GM19025 (cell line): ENCODE data around the gene FMNL2.

ENCODE experiments used
- ATAC-seq: cut with Tn5 transposase; IDR thresholded peaks from one replicate; pipeline ENCODE4 v1.9.1; 2021; ENCODE audit warnings: mild to moderate bottlenecking, low read depth, moderate library complexity; ENCODE audit not compliant: unreplicated experiment

Gene FMNL2

DNA sequence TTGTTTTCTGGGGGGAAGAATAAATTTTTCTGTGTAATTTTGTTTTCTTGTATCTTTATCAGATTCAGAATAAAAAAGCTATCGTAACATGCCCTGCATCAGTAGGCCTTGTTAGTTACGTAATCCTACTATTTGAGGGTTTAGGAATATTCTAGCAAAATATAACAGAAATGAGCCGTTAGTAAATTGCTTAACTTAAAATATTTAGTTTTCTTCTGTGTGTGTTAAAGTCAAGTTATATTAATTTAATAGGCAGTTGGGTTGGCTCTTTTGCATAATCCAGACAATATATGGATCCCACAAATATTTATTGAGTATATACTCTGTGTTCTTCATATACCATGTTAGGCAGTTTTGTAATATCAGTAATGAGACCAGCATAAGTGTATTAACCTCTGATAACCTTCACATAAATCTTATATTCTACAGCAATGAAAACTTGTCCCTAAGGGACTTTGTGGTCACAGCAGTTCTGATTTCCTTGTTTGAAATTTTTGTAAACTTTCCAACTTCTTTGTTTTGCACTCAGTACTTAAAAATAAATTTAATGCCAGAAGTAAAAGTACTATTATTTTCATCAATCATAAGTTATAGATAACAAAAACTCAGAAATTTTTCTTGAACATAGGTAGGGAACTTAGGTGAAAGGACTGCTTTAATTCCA, 151.9 kb downstream of the FMNL2 start:
- no peak for ATAC-seq

DNA sequence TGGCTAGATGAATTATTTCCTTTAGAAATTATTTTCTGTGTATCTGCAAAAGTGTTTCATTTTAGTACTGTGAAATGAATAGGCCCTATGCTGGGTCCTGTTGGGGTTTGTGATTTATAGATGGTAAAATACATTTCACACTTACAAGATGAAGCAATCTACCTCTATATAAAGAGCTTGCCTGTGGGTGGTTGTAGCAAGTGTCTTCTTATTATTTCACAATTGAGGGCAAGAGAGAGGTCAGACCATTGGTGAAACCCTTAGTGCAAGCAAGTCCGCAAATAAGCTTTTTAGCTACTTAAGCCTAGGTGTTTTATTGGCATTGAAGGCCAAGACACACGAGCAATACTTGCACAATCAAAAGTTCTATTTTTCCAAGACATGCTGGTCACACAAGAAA, 153.1 kb downstream of the FMNL2 start:
- ATAC-seq: no peak

DNA sequence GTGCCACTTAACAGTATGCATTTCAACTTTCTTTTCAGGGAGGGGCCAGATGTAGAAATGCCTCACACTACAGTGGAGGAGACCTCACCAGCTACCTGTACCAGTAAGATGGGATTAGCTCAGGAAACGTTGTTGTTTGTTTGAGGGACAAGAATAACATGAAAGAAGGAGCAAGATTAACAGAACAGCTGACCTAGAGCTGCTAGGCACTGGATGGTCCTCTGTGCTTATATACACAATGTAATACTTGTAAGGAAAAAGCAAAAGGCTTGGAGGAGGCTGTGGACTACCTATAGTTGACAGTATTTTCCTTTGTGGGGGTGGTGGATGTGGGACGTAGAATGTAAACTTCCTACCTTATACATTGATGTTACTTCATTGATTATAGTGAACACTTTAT, 154.4 kb downstream of the FMNL2 start:
- no peak for ATAC-seq

DNA sequence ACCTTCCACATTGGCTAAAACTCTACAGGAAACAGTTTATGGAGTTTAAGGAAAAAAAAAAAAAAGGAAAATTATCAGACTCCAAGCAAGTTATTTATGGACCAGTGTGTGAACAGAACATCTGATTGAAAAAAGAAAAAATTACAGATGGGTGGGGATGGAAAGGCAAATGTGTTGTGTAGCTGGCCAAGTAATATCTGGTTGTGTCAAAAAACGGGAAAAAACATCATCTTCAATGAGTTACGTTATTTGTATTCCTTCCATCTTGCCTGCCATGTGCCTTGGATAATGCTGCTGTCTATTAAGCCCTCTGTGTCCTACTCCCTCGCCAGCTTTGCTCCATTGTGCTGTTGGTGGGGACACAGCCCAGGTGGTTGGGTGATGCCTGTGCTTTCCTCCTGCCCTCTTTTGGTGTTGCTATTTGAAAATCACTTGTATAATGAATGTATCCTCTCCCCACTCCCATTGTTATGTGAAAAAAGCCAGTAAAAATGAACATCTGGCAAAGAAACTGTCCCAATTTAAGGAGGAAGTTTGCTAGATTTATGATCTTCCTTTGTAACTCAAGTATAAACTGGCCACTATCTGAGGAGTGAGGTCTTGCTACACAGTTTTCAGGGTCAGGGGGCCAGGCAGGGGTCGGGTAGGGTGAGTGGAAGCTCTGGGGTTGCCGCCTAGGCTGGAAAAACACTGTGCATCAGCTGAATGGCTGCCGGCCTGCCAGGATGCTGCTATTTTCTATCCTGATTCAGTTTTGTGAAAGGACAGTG, 155.9 kb downstream of the FMNL2 start:
- no peak for ATAC-seq

DNA sequence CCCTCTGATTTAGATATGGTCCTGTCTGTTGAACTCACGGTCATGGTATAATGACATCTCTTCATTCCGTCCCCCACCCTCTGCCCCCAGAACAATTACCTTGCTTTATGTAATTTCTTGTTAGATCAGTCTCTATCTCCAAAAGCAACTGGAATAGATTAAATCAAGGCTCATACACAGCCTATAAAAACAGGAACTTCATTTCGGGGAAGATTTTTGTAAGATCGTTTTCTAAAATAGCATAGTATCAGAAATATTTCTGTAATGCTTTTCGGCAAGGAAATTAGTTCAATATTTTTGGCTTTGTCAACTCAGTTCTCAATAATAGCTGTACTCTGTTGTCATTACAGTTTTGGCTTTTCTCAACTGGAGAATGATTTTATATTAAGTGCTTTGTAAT, 157.2 kb downstream of the FMNL2 start:
- ATAC-seq: no peak

DNA sequence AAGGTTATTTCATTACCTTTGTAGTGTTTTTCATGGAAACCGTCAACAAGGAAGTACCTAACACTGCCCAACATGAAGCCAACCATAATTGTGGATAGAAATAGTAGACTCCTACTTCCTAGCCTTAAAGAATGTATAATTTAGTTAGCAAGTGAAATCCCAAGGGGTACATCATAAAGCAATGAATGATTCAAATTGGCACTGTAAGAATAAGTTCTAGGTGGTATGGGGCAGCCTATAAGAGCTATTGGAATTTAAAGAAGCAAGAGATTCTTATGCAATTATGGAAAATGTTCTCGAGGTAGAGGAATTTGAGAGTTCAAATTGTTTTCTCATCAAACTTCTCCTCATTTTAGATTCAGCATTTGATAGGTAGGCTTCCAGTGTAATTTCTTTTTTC, 157.9 kb downstream of the FMNL2 start:
- no peak for ATAC-seq

DNA sequence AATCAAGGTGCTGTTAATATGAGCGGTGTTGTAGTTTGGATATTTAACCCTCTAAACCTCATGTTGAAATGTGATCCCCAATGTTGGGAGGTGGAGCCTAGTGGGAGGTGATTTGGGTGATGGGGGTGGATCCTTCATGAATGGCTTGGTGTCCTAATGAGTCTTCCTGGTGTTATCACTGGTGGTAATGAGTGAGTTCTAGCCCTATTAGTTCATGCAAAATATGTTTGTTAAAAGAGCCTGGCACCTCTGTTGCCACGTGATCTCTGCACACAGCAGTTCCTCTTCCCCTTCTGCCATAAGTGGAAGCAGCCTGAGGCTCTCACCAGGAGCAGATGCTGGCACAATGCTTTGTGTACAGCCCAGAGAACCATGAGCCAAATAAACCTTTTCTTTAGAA, 158.4 kb downstream of the FMNL2 start:
- no peak for ATAC-seq

DNA sequence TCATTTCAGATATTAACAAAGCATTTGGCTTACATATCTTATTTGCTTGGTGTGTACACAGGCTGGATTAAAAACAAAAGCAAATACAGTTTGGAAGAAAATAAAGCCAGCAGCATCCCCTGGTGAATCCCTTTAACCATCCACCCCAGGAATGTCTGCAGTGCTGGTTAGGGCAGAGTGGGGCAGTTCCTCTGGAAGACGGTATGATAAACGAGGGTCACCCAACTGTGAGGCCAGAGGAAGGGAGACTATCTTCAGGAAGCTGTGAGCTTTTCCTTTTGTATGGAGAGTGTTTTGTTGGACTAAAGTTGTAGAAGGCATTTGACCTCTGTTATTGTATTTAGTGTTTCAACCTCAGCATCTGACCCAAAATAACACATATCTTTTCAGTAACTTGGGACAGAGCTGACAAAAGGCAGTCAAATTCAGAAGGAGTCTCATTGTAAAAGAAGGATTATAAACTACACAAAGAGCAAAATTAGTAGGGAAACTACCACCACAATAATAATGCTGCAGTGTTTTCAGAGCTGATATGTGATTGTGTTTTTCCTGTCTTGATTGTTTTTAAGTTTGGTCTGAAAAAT, 159.1 kb downstream of the FMNL2 start:
- ATAC-seq: no peak

DNA sequence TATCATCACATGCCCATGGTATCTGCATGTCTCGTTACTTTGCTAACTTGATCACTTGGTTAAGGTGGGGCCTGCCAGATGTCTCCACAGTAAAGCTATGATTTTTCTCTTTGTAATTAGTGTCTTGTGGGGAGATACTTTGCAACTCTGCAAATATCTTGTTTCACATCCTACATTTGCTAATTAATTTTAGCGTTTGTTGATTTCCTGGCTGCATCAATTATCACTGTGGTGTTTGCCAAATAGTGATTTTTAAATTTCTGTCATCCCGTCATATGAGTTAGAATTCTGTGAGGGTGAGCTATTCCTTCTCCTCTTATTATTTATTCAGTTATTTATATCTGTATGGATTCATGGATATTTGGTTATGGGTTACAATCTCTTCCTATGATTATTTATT, 161.4 kb downstream of the FMNL2 start:
- ATAC-seq: no peak

DNA sequence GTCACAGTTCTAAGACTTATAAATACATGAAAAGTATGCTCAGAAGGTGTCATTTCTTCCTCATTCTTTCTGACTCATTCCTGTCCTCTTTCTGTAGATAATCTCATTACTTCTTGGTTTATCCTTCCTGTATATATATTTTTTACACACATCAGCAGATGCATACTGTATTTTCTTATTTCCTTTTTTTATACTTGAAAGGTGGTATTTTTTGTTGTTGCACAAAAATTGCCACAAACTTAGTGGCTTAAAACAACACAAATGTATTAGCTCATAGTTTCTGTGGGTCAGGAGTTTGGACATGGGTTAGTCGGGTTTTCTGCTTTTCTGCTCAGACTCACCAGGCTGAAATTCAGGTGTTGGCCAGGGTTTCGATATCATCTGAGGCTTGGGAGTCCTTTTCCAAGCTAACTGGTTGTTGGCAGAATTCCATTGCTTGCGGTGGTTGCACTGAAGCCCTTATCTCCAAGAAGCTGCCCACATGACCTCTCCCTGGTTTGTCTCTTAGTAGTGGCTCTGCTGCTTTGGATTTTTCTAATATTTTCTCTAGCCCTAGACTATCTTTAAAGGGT, 162.6 kb downstream of the FMNL2 start:
- ATAC-seq: no peak

DNA sequence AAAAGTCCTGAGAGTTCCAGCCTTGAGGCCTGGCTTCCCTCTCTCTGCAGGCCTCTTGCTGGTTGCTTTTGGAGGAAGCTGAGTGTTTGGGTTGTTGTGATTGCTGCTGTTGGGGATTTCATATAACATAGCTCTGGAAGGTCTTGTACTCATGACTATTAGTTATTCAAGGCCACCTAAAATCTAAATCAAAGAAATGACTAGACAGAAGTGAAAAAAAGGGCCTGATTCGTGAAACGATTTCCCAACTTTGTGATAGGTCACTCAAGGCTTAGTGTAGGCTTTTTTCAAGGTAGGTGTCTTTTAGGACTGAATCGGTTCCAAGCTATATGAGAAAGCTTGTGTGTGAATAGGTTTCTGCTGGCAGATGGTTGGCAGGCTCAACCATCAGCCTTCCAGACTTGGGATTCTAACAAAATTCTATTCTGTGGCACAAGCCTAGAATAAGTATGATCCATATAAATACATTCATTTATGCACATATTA, 164.4 kb downstream of the FMNL2 start:
- ATAC-seq: no peak

DNA sequence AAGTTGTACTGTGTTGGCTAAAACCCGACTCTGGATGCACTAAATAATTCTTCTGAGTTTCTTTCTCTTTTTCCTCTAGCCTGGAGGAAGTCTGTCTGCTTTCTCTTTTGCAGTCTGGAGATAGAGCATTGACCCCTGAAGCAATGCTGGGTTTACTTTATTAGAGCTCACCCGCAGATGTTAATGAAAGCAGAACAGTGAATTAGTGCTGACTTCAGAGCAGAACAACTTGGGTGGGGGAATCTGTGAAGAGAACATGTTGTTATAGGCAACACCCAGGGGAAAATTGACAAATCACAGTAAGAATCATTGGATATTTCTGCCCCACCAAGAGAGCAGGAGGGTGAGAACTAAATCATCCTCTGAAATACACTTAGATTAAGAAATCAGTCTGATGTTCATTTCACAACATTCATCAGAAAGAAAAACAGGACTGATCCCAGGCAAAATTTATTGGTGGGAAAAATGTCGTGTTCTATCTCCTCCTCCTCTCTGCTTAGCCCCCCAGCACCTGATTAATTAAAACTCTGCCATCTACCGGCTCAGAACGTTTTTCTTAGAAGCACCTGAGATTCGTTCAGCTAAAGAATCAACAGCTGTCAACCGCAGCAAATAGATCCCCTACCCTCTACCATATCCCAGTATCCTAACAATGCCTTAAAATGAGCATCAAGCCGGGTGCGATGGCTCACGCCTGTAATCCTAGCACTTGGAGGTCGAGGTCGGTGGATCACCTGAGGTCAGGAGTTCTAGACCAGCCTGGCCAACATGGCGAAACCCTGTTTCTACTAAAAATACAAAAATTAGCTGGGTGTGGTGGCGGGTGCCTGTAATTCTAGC, 165.1 kb downstream of the FMNL2 start:
- no peak for ATAC-seq

DNA sequence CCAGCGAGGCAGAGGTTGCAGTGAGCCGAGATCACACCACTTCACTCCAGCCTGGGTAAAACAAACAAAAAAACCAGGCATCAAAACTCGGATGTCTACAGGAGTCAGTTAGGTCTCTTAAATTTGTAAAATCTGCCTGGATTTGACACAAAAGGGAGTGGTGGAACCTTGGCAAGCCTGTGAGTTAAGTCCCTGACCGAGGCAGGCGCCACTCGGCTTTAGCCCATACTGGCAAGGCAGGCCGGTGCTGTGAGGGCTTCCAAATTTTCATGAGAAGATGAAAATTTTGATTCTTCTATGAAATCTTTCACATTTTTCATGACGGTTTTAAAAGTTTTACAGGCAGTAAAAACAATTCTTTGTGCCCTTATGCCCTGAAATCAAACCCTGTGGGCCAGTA, 165.8 kb downstream of the FMNL2 start:
- ATAC-seq: no peak

DNA sequence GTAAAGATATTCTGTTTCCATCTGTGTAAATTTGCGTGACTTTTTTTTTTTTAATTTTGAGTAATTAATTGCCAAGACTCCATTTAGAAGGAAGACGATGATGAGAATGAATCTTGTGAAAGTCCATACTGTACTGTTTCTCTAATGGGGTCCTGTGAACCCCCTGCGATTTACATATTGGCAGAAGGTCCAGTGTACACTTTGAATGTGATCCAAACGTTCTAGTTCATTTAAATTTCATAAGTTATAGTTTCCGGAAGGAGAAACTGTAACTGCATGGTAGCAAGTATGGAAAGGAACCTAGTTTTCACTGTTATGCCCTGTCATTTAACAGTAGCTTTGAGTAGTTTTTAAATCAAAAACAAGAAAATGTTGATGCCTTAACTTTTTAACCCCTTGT, 166.7 kb downstream of the FMNL2 start:
- no peak for ATAC-seq

DNA sequence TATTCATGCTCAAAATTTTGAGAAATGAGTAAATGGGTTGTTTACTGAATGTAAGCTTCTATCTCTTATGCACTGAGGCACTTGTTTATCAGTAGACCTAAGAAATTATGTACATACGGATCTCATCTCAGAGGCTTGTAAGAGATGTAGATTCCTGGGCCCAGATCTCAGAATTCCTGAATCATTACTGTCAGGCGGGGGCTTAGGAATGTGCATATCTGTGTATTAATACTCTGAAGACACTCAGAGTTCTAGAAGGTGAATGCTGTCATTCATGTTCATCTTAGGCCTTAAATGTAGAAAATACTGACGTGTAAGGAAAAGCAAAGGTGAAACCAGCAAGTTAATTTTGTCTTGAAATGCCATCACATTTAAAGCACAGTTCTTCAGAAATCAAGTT, 169.6 kb downstream of the FMNL2 start:
- ATAC-seq: no peak

DNA sequence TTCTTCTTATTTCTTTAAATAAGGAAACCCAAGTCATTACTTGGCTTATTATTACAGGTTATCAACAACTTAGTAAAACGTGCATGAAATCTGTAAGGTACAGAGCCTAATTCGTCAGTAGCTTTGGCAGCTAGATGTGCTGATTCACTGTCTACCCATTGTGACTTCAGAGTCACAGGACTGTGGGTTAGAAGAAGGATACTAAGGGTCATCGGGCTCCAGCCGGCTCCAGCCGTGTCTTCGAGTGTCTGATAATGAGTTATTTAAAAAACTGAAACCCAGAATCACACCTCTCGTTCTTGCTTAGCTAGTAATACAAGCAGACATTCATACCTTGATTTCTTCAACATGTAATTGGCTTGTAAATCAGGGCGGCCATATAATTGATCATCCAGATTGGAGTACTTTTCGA, 170.5 kb downstream of the FMNL2 start:
- ATAC-seq: no peak

DNA sequence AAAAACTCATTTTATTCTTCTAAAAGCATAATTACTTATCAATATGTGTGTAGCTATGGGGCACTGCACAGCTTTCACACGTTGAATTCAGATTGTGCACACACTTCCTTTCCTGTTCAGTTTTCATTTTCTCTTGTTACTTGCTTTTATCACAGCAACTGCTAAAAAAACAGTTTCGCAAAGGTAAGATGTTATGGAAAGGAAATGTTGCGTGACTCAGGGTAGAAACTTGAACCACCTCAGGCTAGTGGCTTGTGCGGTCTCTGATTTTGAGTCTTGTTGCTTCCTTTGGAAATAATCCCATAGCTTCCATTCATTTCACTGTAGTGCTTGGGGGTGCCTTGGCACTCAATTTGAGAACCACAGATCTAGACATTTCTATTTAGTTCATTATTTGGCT, 171.9 kb downstream of the FMNL2 start:
- ATAC-seq: no peak

DNA sequence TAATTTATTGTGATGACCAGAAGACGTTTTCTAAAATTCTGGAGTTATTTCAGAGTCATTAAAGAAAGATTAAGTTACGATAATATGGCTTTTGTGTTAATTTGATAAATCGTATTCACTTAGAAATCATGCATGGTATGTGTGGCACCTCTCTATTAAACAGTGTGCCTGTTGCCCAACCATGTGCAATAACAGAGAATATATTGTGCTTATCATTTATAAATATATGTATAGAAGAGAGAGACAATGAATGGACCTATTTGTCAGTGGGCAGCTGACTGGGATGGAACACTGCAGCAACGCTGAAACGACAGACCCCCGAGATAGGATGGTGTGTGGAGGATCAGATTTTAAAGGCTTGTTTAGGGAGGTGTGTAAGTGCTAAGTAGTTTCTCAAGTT, 172.9 kb downstream of the FMNL2 start:
- ATAC-seq: no peak

DNA sequence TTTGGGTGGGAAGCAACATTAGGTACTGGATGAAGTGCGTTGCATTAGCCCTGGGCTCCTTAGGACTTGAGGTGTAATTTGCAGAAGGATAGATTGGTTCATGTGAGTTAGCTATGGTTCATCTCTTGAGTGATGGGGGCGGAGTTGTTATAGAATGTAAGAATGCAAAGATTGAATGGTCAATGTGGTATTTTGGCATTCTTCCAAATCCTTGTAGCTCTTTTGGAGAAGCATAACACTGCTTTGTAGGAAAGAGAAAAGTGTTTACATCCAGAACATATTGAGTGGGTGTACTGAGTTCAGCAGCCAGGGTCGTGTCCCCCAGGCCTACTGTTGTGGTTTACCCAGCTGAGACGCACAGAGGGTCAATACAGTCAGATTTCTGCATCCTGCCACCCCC, 173.5 kb downstream of the FMNL2 start:
- ATAC-seq: no peak

DNA sequence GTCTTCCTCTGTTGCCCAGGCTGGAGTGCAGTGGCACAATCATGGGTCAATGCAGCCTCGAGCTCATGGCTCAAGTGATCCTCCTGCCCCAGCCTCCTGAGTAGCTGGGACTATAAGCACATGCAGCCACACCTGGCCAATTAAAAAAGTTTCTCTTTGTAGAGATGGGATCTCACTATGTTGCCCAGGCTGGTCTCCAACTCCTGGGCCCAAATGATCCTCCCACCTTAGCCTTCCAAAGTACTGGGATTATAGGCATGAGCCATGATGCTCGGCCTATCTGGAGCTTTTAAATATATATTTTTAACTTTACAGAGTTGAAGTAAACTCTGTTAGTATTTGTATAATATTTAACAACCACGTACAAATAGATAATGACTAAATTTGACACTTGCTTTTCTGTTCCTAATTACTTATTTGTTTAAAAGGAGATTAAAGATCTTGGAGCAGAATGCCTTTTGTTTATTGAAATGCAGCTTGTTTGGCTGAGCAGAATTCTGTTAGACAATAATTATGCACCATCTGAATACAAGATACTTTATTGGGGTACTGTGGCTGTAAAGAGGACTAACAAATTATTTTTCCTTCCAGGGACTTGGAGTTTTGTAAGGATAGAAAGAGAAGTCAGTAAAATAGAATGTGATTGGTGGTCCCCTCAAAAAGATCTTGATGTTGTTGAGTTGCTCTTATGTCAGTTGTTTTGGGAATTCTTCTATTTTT, 175.0 kb downstream of the FMNL2 start:
- ATAC-seq: no peak
